Pons (tissue), 1 donor: ENCODE data around the gene PAM16.

Experiments used
- DNase-seq: peaks from one replicate; pipeline ENCODE4 v3.0.0-alpha.2; 2016; ENCODE audit warnings: low spot score

The PAM16 gene

GRCh38 chr16:4298761-4299522, 52.2 kb downstream of the PAM16 start:
- no peak for DNase-seq

- no peak for DNase-seq
These were observed 53.6 kb downstream of the PAM16 start for GRCh38 chr16:4297480-4297879.

- DNase-seq = no peak
These were observed 55.5 kb downstream of the PAM16 start for GRCh38 chr16:4295581-4295980.

GRCh38 chr16:4293822-4294457, 57.2 kb downstream of the PAM16 start:
- DNase-seq = no peak

GRCh38 chr16:4293181-4293716, 57.9 kb downstream of the PAM16 start:
- no peak for DNase-seq

- DNase-seq = no peak
These were observed 59.4 kb downstream of the PAM16 start for GRCh38 chr16:4291699-4292098.
